PC-3 (cell line): ENCODE results near the gene SOBP. TPM values are rescaled to one million over a fixed set of nuclear protein-coding genes. Genes with fewer than 3 reads are reported as not detected.

ENCODE experiments used
- ATAC-seq: fragments of 200-7000 bp; cut with Tn5 transposase; 2 replicates; pipeline ENCODE4 v1.9.1; 2020; ENCODE audit warnings: mild to moderate bottlenecking, moderate library complexity
- BruUV-seq: library from RNA; stranded (reverse); fragments of 400-500 nt; replicated peaks from 2 replicates; lab custom pipeline; 2021; lab: Mats Ljungman, UMichigan
- CTCF ChIA-PET: fragments of 300-600 bp; sonication (Branson Sonifier 250); formaldehyde crosslinking; loops from one replicate; lab custom pipeline; 2022; ENCODE audit warnings: antibody characterized with exemption; lab: Charles Lee
- POLR2A ChIA-PET: fragments of 300-600 bp; sonication (Branson Sonifier 250); formaldehyde crosslinking; loops from one replicate; lab custom pipeline; 2022; ENCODE audit warnings: antibody characterized with exemption; ENCODE audit not compliant: unreplicated experiment; lab: Charles Lee
- DNase-seq: peaks from one replicate; pipeline ENCODE4 v3.0.0-alpha.2; 2015
- H2AFZ ChIP-seq: fragments of 300-600 bp; sonication (generic); 2 replicates; pipeline ENCODE4 v1.6.0; 2016; ENCODE audit warnings: antibody characterized with exemption, low read length
- H3F3A ChIP-seq: fragments of 300-600 bp; sonication (generic); one replicate; pipeline ENCODE4 v1.6.0; 2017; ENCODE audit warnings: antibody characterized with exemption, low read length, control low read depth, mild to moderate bottlenecking; ENCODE audit not compliant: unreplicated experiment
- H3K27ac ChIP-seq: fragments of 300-600 bp; sonication (generic); 2 replicates; pipeline ENCODE4 v1.5.1; 2016; ENCODE audit warnings: mild to moderate bottlenecking, low read length
- H3K27me3 ChIP-seq: fragments of 300-600 bp; sonication (generic); 2 replicates; pipeline ENCODE4 v1.6.1; 2016; ENCODE audit warnings: low read length, mixed read lengths
- H3K36me3 ChIP-seq: fragments of 300-600 bp; sonication (generic); 2 replicates; pipeline ENCODE4 v1.6.1; 2016; ENCODE audit warnings: low read depth, mixed run types, low read length, mixed read lengths
- H3K4me1 ChIP-seq: fragments of 300-600 bp; sonication (generic); 2 replicates; pipeline ENCODE4 v1.5.1; 2016; ENCODE audit warnings: low read length; ENCODE audit not compliant: insufficient read depth
- H3K4me2 ChIP-seq: fragments of 300-600 bp; sonication (generic); 2 replicates; pipeline ENCODE4 v1.6.0; 2016; ENCODE audit warnings: low read length
- H3K4me3 ChIP-seq: fragments of 300-600 bp; sonication (generic); 2 replicates; pipeline ENCODE4 v1.5.1; 2016; ENCODE audit warnings: mild to moderate bottlenecking, low read length, mixed read lengths
- H3K79me2 ChIP-seq: fragments of 300-600 bp; sonication (generic); 2 replicates; pipeline ENCODE4 v1.6.1; 2017; ENCODE audit warnings: low read length, mixed read lengths
- H3K9ac ChIP-seq: fragments of 300-600 bp; sonication (generic); 2 replicates; pipeline ENCODE4 v1.6.0; 2016; ENCODE audit warnings: mild to moderate bottlenecking, low read length
- H3K9me2 ChIP-seq: fragments of 300-600 bp; sonication (generic); replicated peaks from 2 replicates; pipeline ENCODE4 v1.6.1; 2016; ENCODE audit warnings: mixed run types, low read length, mixed read lengths
- H3K9me3 ChIP-seq: fragments of 300-600 bp; sonication (generic); 2 replicates; pipeline ENCODE4 v1.6.1; 2016; ENCODE audit warnings: low read length, mixed read lengths
- H4K20me1 ChIP-seq: fragments of 300-600 bp; sonication (generic); 2 replicates; pipeline ENCODE4 v1.6.1; 2016; ENCODE audit warnings: low read length, mixed read lengths
- CTCF ChIP-seq: fragments of 300-600 bp; sonication (generic); conservative IDR thresholded peaks from 2 replicates; pipeline ENCODE4 v1.5.1; 2017; ENCODE audit warnings: antibody characterized with exemption, low read depth, mild to moderate bottlenecking, low read length
- EZH2 ChIP-seq: fragments of 300-600 bp; sonication (generic); IDR thresholded peaks from one replicate; pipeline ENCODE4 v1.6.1; 2017; ENCODE audit warnings: antibody characterized with exemption, mild to moderate bottlenecking, low read length; ENCODE audit not compliant: unreplicated experiment
- EZH2phosphoT487 ChIP-seq: fragments of 300-600 bp; sonication (generic); IDR thresholded peaks from 2 replicates; pipeline ENCODE4 v1.6.1; 2018; ENCODE audit warnings: mild to moderate bottlenecking, antibody characterized with exemption, low read length, borderline replicate concordance
- intact Hi-C: fragments of 100-400 bp; cut with micrococcal nuclease; formaldehyde crosslinking; loops from 2 replicates; pipeline ENCODE4 v1.9.0; 2023
- total RNA-seq: library from RNA; depleted of rRNA; stranded (reverse); fragments of >200 nt; gene quantifications from 2 replicates; pipeline ENCODE4 v1.2.3, GENCODE V29; 2014

The SOBP gene
- total RNA-seq, 1 experiment from 2014 or later, result 0.15 TPM

DNA sequence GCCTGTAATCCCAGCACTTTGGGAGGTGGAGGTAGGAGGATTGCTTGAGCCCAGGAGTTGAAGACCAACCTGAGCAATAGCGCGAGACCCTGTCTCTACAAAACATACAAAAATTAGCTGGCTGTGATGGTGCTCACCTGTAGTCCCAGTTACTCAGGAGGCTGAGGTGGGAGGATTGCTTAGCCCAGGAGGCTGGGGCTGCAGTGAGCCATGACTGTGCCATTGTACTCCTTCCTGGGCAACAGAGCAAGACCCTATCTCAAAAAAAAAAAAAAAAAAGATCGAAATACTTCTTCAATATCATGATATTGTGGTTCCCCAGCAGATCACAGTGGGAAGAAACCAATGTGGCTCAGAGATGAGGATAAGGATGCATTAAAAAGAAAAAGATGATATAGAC is 47.6 kb downstream of the SOBP start:
- no TSS peak for BruUV-seq
- H3K4me2 ChIP-seq, result no peak overlapping the region
- no peaks in the 10 kb centered on the region for H3K9me2 ChIP-seq
- no peaks in the 10 kb centered on the region for H3K4me1 ChIP-seq
- ChIA-PET POLR2A (no interaction called here), CTCF (no interaction called here)
- no peaks in the 10 kb centered on the region for H3K36me3 ChIP-seq
- ATAC-seq (no peak), DNase-seq (no peak)
- H3K79me2 ChIP-seq, result no peaks in the 10 kb centered on the region
- H3K9ac ChIP-seq, result no peak overlapping the region
- no peak overlapping the region for H2AFZ ChIP-seq
- H3K27me3 ChIP-seq, result peaks cover 32% of the 10 kb centered on the region
- H3K27ac ChIP-seq, result no peak overlapping the region
- no peak overlapping the region for H3K4me3 ChIP-seq
- TF ChIP-seq EZH2phosphoT487 (no peak), CTCF (no peak)
- H3F3A ChIP-seq, result no peaks in the 10 kb centered on the region
- intact Hi-C loops, result no loop called here
- no peaks in the 10 kb centered on the region for H3K9me3 ChIP-seq
- no peaks in the 10 kb centered on the region for H4K20me1 ChIP-seq

- DNase-seq (no peak), ATAC-seq (no peak)
- no TSS peak for BruUV-seq
- Histone ChIP-seq H3K9ac (no peak overlapping the region), H3K27me3 (peaks cover 40% of the 10 kb centered on the region), H2AFZ (no peak overlapping the region), H3K9me2 (no peaks in the 10 kb centered on the region), H3K9me3 (no peaks in the 10 kb centered on the region), H3K36me3 (no peaks in the 10 kb centered on the region), H3K4me1 (no peaks in the 10 kb centered on the region), H3K4me3 (no peak overlapping the region), H3F3A (no peaks in the 10 kb centered on the region), H3K79me2 (no peaks in the 10 kb centered on the region), H3K27ac (no peak overlapping the region), H4K20me1 (no peaks in the 10 kb centered on the region), H3K4me2 (no peak overlapping the region)
- intact Hi-C loops, result no loop called here
- TF ChIP-seq EZH2phosphoT487, result no peak
- no peak for TF ChIP-seq CTCF
- TF ChIP-seq EZH2, result no peak
- ChIA-PET POLR2A (no interaction called here), CTCF (no interaction called here)
Observed at GRCh38 chr6:107538856-107539387, 49.0 kb downstream of the SOBP start.

DNA sequence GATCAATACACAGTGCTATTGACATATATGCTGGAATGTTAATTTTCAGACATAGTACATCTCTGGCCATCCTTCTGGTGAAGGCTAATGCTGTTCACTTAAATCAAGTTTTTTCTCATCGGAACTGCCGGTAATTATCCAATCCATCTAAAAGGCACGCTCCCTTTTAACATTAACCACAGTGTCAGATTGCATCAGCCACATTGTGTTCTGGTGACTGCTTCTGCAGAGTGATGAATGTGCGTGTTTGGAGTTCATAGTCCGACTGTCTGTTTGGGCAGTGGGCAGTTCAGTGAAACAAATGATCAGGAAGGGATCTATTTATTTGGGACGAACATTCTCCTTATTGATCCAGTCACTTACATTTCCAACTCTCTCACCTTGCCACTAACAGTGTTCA is 49.5 kb downstream of the SOBP start:
- Histone ChIP-seq H3K4me3 (no peak overlapping the region), H3F3A (no peaks in the 10 kb centered on the region), H3K27ac (no peak overlapping the region), H3K27me3 (peaks cover 45% of the 10 kb centered on the region), H4K20me1 (no peaks in the 10 kb centered on the region), H2AFZ (no peak overlapping the region), H3K9me3 (no peaks in the 10 kb centered on the region), H3K9ac (no peak overlapping the region), H3K4me2 (no peak overlapping the region), H3K36me3 (no peaks in the 10 kb centered on the region), H3K4me1 (no peaks in the 10 kb centered on the region), H3K9me2 (no peaks in the 10 kb centered on the region), H3K79me2 (no peaks in the 10 kb centered on the region)
- intact Hi-C loops, result no loop called here
- no peak for DNase-seq
- BruUV-seq, result no TSS peak
- CTCF ChIA-PET, result no interaction called here
- TF ChIP-seq EZH2, result no peak
- TF ChIP-seq CTCF, result no peak
- TF ChIP-seq EZH2phosphoT487, result no peak
- ATAC-seq, result no peak
- POLR2A ChIA-PET, result no interaction called here
